H9 (cell line): ENCODE measurements around the gene COX6A1. TPM values are rescaled to one million over a fixed set of nuclear protein-coding genes. Genes with fewer than 3 reads are reported as not detected.

Experiments
- DNase-seq: peaks from one replicate; pipeline ENCODE4 v3.0.0-alpha.2; 2017
- H2AFZ ChIP-seq: one replicate; pipeline ENCODE4 v1.6.1; 2013; ENCODE audit warnings: mild to moderate bottlenecking, low read length, control low read depth, moderate library complexity
- H2AK5ac ChIP-seq: 2 replicates; pipeline ENCODE4 v1.6.1; 2013; ENCODE audit warnings: low read length, control low read depth, mixed read lengths; ENCODE audit not compliant: insufficient read length
- H2BK120ac ChIP-seq: one replicate; pipeline ENCODE4 v1.6.1; 2013; ENCODE audit warnings: low read depth, mild to moderate bottlenecking, low read length, control low read depth, inconsistent platforms; ENCODE audit not compliant: poor library complexity, severe bottlenecking
- H2BK12ac ChIP-seq: 2 replicates; pipeline ENCODE4 v1.6.1; 2013; ENCODE audit warnings: low read length, control low read depth, mixed read lengths, low read depth; ENCODE audit not compliant: insufficient read length
- H2BK15ac ChIP-seq: 2 replicates; pipeline ENCODE4 v1.6.1; 2013; ENCODE audit warnings: low read depth, low read length, control low read depth
- H2BK20ac ChIP-seq: one replicate; pipeline ENCODE4 v1.6.1; 2013; ENCODE audit warnings: low read depth, mild to moderate bottlenecking, low read length, control low read depth, inconsistent platforms; ENCODE audit not compliant: poor library complexity, severe bottlenecking
- H2BK5ac ChIP-seq: 2 replicates; pipeline ENCODE4 v1.6.1; 2013; ENCODE audit warnings: low read length, control low read depth, mixed read lengths; ENCODE audit not compliant: insufficient read length
- H3K14ac ChIP-seq: 2 replicates; pipeline ENCODE4 v1.6.1; 2013; ENCODE audit warnings: low read length, control low read depth; ENCODE audit not compliant: insufficient read depth
- H3K18ac ChIP-seq: 2 replicates; pipeline ENCODE4 v1.6.1; 2013; ENCODE audit warnings: low read depth, mild to moderate bottlenecking, mixed read lengths, low read length, control low read depth; ENCODE audit not compliant: insufficient read length
- H3K23ac ChIP-seq: 2 replicates; pipeline ENCODE4 v1.6.1; 2013; ENCODE audit warnings: low read length, control low read depth, mixed read lengths, low read depth; ENCODE audit not compliant: insufficient read length
- H3K23me2 ChIP-seq: 2 replicates; pipeline ENCODE4 v1.6.1; 2013; ENCODE audit warnings: low read depth, mild to moderate bottlenecking, mixed read lengths, low read length, control low read depth; ENCODE audit not compliant: insufficient read length, poor library complexity, severe bottlenecking
- H3K27ac ChIP-seq: 2 replicates; pipeline ENCODE4 v1.5.1; 2013; ENCODE audit warnings: low read length, control low read depth, mixed read lengths, low read depth; ENCODE audit not compliant: insufficient read length
- H3K27me3 ChIP-seq: 2 replicates; pipeline ENCODE4 v1.6.1; 2013; ENCODE audit warnings: low read length, control low read depth, inconsistent platforms; ENCODE audit not compliant: insufficient read depth
- H3K4ac ChIP-seq: 2 replicates; pipeline ENCODE4 v1.6.1; 2013; ENCODE audit warnings: low read depth, mild to moderate bottlenecking, control low read depth, inconsistent platforms, low read length, moderate library complexity
- H3K4me1 ChIP-seq: 2 replicates; pipeline ENCODE4 v1.6.1; 2013; ENCODE audit warnings: low read length, control low read depth, inconsistent platforms; ENCODE audit not compliant: insufficient read depth
- H3K4me2 ChIP-seq: 2 replicates; pipeline ENCODE4 v1.6.1; 2013; ENCODE audit warnings: low read length, control low read depth, mixed read lengths; ENCODE audit not compliant: insufficient read length, insufficient read depth
- H3K56ac ChIP-seq: 2 replicates; pipeline ENCODE4 v1.6.1; 2013; ENCODE audit warnings: low read depth, mild to moderate bottlenecking, mixed read lengths, low read length, control low read depth; ENCODE audit not compliant: insufficient read length
- H3K79me1 ChIP-seq: 2 replicates; pipeline ENCODE4 v1.6.1; 2013; ENCODE audit warnings: low read depth, mild to moderate bottlenecking, moderate library complexity, low read length, control low read depth, inconsistent platforms; ENCODE audit not compliant: insufficient read depth, poor library complexity, severe bottlenecking
- H3K79me2 ChIP-seq: 2 replicates; pipeline ENCODE4 v1.6.1; 2013; ENCODE audit warnings: low read length, control low read depth, inconsistent platforms; ENCODE audit not compliant: insufficient read depth
- H3K9ac ChIP-seq: 2 replicates; pipeline ENCODE4 v1.6.1; 2013; ENCODE audit warnings: low read length, control low read depth, mixed read lengths; ENCODE audit not compliant: insufficient read length; ENCODE audit errors: extremely low read depth
- H3K9me3 ChIP-seq: one replicate; pipeline ENCODE4 v1.6.1; 2013; ENCODE audit warnings: low read depth, low read length, inconsistent platforms; ENCODE audit not compliant: control insufficient read depth
- H3T11ph ChIP-seq: one replicate; pipeline ENCODE4 v1.6.1; 2013; ENCODE audit warnings: mild to moderate bottlenecking, low read length, control low read depth, inconsistent platforms
- H4K20me1 ChIP-seq: one replicate; pipeline ENCODE4 v1.6.1; 2013; ENCODE audit not compliant: control insufficient read depth, insufficient read length, insufficient read depth
- H4K5ac ChIP-seq: 2 replicates; pipeline ENCODE4 v1.6.1; 2013; ENCODE audit warnings: low read depth, mild to moderate bottlenecking, mixed read lengths, low read length, control low read depth; ENCODE audit not compliant: insufficient read length
- H4K8ac ChIP-seq: replicated peaks from 2 replicates; pipeline ENCODE4 v1.6.1; 2013; ENCODE audit warnings: low read length, control low read depth, mixed read lengths, low read depth; ENCODE audit not compliant: insufficient read length
- H4K91ac ChIP-seq: 2 replicates; pipeline ENCODE4 v1.6.1; 2013; ENCODE audit warnings: low read depth, mild to moderate bottlenecking, moderate library complexity, mixed read lengths, low read length, control low read depth; ENCODE audit not compliant: insufficient read length
- H3K27ac Mint-ChIP-seq, 3 experiments: 2 replicates in 2 of 3; 3 replicates in 1 of 3; pipeline ENCODE4 v1.8.0; 2020 to 2021; ENCODE audit warnings: mixed read lengths in 3 of 3, mild to moderate bottlenecking in 1 of 3, moderate library complexity in 1 of 3
- H3K27me3 Mint-ChIP-seq: 2 replicates; pipeline ENCODE4 v1.8.0; 2021; ENCODE audit warnings: low read depth, mild to moderate bottlenecking, moderate library complexity, mixed read lengths
- H3K36me3 Mint-ChIP-seq, 3 experiments: 2 replicates in 2 of 3; 3 replicates in 1 of 3; pipeline ENCODE4 v1.8.0; 2020 to 2021; ENCODE audit warnings: low read depth in 3 of 3, mixed read lengths in 3 of 3; ENCODE audit not compliant: insufficient read depth in 1 of 3
- H3K4me1 Mint-ChIP-seq, 2 experiments: 2 replicates each; pipeline ENCODE4 v1.8.0; 2020; ENCODE audit warnings: mixed read lengths in 2 of 2
- H3K4me3 Mint-ChIP-seq, 2 experiments: 2 replicates in 1 of 2; 3 replicates in 1 of 2; pipeline ENCODE4 v1.8.0; 2020 to 2021; ENCODE audit warnings: mild to moderate bottlenecking in 2 of 2, mixed read lengths in 2 of 2, moderate library complexity in 1 of 2
- H3K9me3 Mint-ChIP-seq, 2 experiments: 2 replicates in 1 of 2; 3 replicates in 1 of 2; pipeline ENCODE4 v1.8.0; 2020; ENCODE audit warnings: mild to moderate bottlenecking in 2 of 2, mixed read lengths in 2 of 2, moderate library complexity in 1 of 2
- CTCF ChIP-seq: fragments of 200-600 bp; sonication (generic); conservative IDR thresholded peaks from 3 replicates; pipeline ENCODE4 v1.8.0; 2021; ENCODE audit warnings: antibody characterized with exemption, mild to moderate bottlenecking
- WGBS: extraction: QIAGEN DNeasy Blood & Tissue Kit; methylation state at CpG from one replicate; pipeline ENCODE4 v1.1.7; 2013; ENCODE audit warnings: missing lambda C conversion rate, low lambda C conversion rate, mixed read lengths; ENCODE audit not compliant: insufficient read length; ENCODE audit errors: extremely low coverage; 5-methylcytosine and 5-hydroxymethylcytosine counted together
- total RNA-seq: library from RNA; stranded (reverse); gene quantifications from 2 replicates; pipeline ENCODE4 v1.2.1, GENCODE V29; 2021

The COX6A1 gene
- total RNA-seq, 1 experiment from 2014 or later: 415 TPM

GRCh38 chr12:120397824-120398540 lies 39.9 kb upstream of the COX6A1 start:
- Histone ChIP-seq H3K9ac (no peak overlapping the region), H4K91ac (no peak overlapping the region), H2BK20ac (no peak overlapping the region), H3K9me3 (no peaks in the 10 kb centered on the region), H2BK5ac (no peak overlapping the region), H4K5ac (no peak overlapping the region), H3K23me2 (no peaks in the 10 kb centered on the region), H3K4me1 (peaks cover 5% of the 10 kb centered on the region; the same call in 1 of the 2 replicates), H3K18ac (no peak overlapping the region), H3K27ac (no peak overlapping the region), H3K79me1 (no peaks in the 10 kb centered on the region), H3T11ph (no peak overlapping the region), H3K56ac (no peak overlapping the region), H2AFZ (no peak overlapping the region), H2BK12ac (no peak overlapping the region), H2AK5ac (no peak overlapping the region), H3K23ac (no peak overlapping the region), H3K14ac (no peak overlapping the region), H3K4ac (no peak overlapping the region), H4K20me1 (no peaks in the 10 kb centered on the region), H4K8ac (no peak overlapping the region), H3K4me2 (no peak overlapping the region), H3K79me2 (no peaks in the 10 kb centered on the region), H3K27me3 (no peaks in the 10 kb centered on the region), H2BK120ac (no peak overlapping the region), H2BK15ac (no peak overlapping the region)
- peak overlapping the region in 1 of 3 experiments; percentile 3; a peak in 1 of 7 replicates for H3K27ac Mint-ChIP-seq
- TF ChIP-seq CTCF: no peak
- H3K36me3 Mint-ChIP-seq: no peaks in the 10 kb centered on the region
- peak; percentile 56 for DNase-seq
- no CpG with 5 or more reads among the region's 33 CpGs for WGBS
- no peaks in the 10 kb centered on the region; a peak in 2 of 5 replicates for H3K9me3 Mint-ChIP-seq
- H3K4me3 Mint-ChIP-seq: no peak overlapping the region
- peaks cover 32 to 59% of the 10 kb centered on the region in 2 experiments for H3K4me1 Mint-ChIP-seq
- no peaks in the 10 kb centered on the region; the same call in none of the 2 replicates for H3K27me3 Mint-ChIP-seq
